Activated naive CD4-positive, alpha-beta T cell treated with anti-CD3 and anti-CD28 coated beads, Interleukin-2, amount 50 U/mL, for 16 hours (primary cell): ENCODE data around the gene BCAS3.

Experiments used
- DNase-seq: peaks from one replicate; pipeline ENCODE4 v3.0.0-alpha.2; 2020

Gene BCAS3

GRCh38 chr17:60676758-60677307, 818 bp upstream of the BCAS3 start:
- no peak for DNase-seq

GRCh38 chr17:60678118-60678444, 430 bp downstream of the BCAS3 start:
- DNase-seq, result no peak

DNA sequence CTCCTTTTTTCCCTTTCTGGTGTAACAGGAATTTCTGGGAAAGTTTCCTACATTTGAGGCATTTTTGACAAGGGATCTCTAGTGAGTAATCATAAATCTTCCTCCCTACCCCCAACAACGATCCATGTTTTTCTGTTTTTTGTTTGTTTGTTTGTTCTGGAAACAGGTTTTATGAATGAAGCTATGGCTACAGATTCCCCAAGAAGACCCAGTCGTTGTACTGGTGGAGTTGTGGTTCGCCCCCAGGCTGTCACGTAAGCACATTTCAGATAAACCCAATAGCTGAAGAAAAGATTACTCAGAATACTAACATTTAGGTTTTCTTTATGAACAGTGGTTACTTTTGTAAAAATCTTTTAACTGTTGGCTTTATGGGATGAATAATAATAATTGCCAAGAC, 1.6 kb downstream of the BCAS3 start:
- DNase-seq, result no peak

GRCh38 chr17:60680754-60681153, 3.1 kb downstream of the BCAS3 start:
- DNase-seq, result no peak

DNA sequence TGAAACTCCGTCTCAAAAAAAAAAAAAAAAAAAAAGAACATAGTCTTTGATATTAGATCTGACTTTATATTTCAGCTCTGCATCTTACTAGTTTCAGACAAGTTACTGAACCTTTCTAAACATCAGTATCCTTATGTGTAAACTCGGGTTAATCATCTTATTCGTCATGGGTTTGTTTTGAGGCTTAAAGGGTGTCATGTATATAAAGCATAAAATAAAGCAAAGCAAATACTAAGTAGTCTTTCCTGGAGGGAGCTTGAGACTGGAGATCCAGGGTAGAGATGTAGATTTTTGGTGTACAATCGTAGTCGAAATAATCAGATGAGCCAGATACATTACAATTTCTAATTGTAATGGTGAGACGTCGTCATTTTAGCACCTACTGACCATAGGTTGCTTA, 7.8 kb downstream of the BCAS3 start:
- DNase-seq, result no peak

DNA sequence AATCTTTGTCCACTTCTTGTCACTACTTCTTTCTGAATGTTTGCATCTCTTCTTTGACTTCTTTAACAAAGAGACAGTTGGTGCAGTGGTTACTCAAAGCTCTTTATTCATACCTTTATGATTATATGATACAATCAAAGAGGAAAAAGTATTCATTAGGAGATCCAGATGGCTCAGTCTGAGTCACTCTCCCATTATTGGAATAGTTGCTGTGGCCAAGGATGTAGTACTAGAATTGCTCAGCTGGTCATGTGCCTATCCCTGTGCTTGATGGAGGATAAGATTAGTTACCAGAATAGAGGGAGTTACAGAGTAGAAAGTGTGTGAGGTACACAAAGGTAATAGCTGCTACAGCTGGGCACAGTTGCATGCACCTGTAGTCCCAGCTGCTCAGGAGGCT, 18.3 kb downstream of the BCAS3 start:
- no peak for DNase-seq

DNA sequence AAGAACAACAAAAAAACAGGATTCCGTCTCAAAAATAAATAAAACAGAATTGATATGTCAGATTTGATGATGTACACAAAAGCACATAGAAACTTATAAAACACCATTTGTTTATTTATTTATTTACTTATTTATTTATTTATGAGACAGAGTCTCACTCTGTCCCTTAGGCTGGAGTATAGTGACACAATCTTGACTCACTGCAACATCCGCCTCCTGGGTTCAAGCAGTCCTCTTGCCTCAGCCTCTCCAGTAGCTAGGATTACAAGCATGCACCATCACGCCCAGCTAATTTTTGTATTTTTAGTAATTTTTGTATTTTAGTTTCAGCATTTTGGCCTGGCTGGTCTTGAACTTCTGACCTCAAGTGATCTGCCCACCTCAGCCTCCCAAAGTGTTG, 21.4 kb downstream of the BCAS3 start:
- DNase-seq, result no peak

DNA sequence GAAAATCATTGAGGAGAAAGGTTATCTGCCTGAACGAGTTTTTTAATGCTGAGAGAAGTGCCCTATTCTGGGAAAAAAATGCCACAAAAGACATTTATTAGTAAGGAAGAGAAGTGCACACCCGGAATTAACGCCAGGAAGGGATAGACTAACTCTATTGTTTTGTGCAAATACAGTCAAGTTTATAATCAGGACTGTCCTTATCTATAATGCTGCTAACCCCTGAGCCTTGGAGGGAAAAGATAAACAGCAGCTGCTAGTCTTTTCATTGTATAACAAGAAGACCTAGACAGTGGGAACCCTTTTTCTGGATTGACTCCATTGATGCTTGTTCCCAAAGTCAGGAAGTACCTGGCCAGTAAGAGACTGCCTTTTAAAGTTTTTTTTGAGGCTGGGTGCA, 26.5 kb downstream of the BCAS3 start:
- no peak for DNase-seq

GRCh38 chr17:60712675-60713074, 35.0 kb downstream of the BCAS3 start:
- no peak for DNase-seq

DNA sequence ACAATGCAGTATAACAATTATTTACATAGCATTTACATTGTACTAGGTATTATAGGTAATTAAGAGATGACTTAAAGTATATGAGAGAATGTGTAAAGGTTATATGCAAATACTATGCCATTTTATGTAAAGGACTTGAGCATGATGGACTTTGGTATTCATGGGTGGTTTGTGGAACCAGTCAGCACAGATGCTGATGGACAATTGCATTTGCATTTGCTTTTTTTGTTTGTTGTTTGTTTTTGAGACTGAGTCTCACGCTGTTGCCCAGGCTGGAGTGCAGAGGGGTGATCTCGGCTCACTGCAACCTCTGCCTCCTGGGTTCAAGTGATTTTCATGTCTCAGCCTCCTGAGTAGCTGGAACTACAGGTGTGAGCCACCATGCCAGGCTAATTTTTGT, 36.0 kb downstream of the BCAS3 start:
- DNase-seq, result no peak

GRCh38 chr17:60716766-60717165, 39.1 kb downstream of the BCAS3 start:
- DNase-seq, result no peak

- no peak for DNase-seq
Observed at GRCh38 chr17:60717814-60718213, 40.2 kb downstream of the BCAS3 start.

- DNase-seq, result no peak
Observed at GRCh38 chr17:60720763-60721531, 43.3 kb downstream of the BCAS3 start.

GRCh38 chr17:60724647-60725046, 47.0 kb downstream of the BCAS3 start:
- DNase-seq, result no peak

DNA sequence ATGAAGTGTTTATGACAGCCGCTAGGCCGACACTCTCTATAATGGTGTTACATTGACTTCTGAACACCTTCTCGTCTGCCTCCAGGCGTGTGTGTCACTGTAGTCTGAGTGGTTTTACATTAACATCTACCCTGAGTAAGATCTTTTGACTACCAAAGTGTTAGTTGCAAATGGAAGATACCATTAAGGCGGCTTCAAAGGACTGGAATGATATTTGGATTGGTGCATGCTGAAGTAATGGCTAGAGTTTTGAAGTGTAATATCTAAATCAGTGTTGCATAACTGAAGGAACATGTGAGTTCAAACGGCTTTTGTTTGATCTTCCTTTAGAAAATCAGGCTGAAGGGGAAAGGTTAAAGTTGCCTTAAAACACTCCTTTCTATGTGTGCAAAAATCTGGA, 52.2 kb downstream of the BCAS3 start:
- DNase-seq, result no peak

DNA sequence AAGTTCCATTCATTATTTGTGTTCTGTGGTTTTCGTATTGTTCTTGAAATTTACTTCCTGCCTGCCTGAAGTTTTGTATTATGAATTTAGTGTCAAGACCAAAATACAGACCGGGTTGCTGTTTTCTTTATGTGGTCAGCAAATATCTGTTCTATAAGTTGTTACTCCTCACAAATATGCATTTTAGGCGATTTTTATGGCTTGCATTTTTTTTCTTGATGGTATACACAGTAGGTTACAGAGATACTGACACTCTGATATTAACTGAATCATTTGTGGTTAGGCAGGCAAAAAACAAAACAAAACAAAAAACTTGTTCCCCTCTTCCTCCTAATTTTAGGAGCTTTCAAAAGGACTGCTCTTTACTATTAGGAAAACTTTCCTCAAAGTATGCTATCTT, 52.6 kb downstream of the BCAS3 start:
- DNase-seq, result no peak

- DNase-seq, result no peak
Observed at GRCh38 chr17:60738287-60738686, 60.6 kb downstream of the BCAS3 start.

- DNase-seq, result no peak
Observed at GRCh38 chr17:60740584-60740983, 62.9 kb downstream of the BCAS3 start.

DNA sequence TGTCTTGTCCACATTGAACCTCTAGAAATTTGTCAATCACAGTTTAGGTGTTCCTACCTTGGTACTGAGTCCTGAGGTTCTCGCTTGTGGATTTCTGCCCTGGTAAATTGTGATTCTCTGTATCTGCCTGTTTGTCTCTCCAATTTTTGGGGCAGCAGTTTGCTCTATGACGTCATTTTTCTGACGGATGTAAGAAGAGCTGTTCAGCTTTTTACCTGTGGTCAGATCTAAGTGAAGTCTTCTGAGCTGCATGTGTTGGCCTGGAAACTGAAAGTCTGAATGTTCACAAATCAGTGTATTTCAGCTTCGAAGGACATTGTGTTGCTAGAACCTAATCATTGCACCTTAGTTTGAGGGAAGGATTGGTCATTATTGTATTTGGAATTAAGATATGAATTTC, 63.4 kb downstream of the BCAS3 start:
- DNase-seq, result no peak

DNA sequence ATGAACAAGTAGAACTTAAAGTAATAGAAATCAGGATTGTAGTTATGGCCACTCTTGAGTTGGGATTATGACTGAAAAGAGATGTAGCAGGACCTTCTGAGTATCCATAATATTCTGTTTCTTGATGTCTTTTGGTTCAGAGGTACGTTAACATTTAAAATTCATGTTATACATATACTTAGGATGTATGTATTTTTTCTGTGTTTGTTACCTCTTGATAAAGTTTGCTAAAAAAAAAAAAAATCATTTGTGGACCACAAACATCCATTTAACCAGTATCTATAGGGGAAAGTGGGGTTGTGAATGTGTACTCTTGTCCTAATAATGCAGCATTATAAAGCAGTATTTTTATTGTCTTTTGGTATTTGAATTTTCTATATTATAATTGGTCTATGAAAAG, 65.6 kb downstream of the BCAS3 start:
- DNase-seq, result no peak

- no peak for DNase-seq
Observed at GRCh38 chr17:60743799-60744198, 66.1 kb downstream of the BCAS3 start.

DNA sequence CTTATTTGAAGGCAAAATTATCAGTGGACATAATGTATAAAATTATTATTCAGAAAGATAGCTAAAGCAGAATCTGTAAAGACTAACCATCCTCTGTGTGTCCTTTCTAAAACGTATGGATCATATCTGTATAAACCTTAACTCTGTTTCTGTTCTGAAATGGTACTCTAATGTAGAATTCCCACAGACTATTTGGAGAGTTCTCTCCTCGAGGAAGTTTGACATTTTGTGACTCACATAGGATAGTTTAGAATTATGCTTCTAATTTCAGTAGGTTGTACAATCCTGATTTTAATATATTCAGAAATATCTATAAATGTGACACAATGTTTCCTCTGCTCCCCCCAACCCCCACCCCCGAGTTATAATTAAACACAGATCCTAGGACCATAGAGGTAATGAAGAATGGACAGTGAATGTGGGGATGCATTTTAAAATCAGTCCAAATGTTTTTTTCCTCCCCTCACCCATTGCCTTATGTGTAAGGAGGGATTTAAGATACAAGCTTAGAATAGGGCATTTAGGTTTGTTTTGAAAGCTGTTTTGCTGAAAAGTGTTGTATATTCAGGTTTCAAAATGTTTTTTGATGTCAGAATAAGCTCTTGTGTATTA, 66.8 kb downstream of the BCAS3 start:
- DNase-seq, result no peak

- DNase-seq, result no peak
Observed at GRCh38 chr17:60745544-60745943, 67.9 kb downstream of the BCAS3 start.

DNA sequence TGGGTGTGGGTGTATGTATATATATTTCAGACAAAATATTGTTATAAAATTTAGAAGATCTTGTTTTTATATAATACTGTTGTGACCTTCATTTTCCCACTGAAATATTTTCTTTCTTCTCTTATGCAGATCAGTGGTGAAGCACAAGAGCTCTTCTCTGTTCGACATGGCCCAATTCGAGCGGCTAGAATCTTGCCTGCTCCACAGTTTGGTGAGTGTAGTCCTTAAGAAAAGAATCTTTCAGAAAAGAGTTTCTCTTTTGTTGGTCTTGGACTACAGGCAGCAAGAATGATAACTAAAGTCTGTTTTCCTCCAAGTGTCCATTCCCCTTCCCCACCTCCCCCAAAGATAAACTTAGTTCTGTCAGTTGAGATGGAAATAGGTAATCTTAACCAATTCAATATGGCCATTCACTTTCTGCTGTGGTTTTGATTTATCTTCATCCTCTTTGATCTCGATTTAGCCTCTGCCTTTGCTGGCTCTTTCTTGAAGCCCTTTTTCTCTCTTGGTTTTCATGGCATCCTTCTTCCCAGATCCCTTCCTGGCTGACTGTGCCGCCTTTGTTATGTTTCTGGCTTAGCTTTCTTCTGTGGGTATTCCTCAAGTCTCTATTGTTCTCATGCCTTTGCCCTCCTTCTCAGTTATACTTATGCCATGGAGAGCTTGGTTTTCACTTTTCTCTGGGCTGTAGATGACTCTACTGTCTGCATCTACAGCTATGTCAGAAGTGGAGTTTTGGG, 69.6 kb downstream of the BCAS3 start:
- DNase-seq, result no peak
